ENCODE measurements around the gene NAALADL2.
"Not testable (repeated sequence)": the region's sequence is repeated elsewhere in the genome, so short reads cannot be mapped to it uniquely, and the experiment has no call there.

The NAALADL2 gene

DNA sequence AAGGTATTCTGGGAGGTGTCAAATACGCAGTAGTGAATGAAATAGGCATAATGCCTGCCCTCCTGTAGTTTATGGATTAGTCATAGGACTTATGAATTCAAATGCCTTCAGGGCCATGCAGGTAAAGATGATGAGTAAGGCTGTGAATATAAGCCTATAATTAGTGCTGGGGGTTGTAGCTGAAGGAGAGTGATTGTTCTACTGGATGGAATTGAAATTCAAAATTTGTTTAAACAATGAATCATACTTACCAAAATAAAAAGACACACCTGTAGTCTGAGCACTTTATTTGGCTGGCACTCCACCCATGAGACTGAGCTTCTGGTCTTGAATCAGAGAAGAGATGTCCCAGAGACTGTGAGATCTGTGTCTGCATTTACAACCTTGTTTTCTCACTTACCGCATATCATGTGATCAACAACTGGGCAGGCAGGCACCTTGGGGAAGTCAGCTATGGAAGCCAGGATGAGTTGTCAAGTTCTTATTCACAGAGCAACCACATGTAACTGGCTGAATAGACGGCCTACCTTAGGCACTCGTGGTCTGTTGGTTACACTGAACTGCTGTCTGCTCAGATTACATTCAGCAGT, 291.8 kb downstream of the NAALADL2 start:
- DNase-seq = no peak

DNA sequence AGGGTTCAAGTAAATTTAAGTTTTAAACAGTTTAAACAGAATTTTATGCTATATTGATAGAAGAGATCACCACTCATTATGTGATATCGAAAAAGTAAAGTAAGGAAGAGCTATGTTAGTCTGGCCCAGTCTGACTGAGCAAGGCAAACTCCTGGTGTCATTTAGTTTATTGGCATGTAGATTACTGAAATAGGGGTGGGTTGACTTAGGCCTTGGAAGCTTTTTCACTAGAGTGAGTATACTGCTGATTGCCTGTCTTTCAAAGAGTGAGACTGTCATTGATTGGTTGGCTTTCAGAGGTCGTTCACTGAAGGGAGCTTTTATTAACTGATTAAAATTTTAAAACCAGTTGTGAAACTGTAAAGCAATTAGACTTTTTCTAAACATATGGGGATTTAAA, 294.5 kb downstream of the NAALADL2 start:
- DNase-seq = no peak

DNA sequence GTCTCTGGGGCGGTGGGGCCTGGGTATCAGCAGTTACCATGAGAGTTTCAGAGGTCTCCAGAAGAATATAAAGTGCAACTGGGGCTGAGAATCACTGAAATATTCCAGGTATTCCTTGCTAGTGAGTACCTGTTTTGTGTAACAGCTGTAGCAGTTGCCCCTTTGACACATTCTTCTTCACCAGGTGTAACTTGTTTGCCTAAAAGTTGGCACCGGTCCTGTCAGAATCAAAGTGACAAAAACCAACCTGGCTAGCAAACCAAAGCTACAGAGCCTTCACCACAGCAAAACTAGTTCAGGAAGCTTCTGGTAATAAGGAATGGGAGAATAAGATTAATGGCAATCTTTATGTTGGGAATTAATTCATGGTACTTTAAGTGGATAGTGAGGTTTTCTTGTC, 296.0 kb downstream of the NAALADL2 start:
- DNase-seq = no peak

DNA sequence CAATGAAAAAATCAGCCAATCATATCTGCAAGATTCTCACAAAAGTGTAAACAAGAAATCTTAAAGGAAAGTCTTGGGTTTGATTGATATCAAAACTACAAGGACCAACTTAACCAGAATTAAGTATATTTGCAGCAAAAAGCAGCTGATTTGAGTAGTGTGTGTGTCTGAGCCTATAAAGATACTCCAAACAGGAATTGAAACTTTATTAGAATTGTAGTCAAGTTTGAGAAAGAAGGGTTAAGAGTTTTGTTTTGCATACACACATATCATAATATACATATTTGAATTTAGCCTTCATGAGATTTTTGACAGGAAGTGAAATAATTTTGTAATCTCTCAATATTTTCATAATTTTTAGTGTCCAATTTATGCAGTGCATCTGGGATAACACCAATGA, 300.1 kb downstream of the NAALADL2 start:
- DNase-seq = no peak

DNA sequence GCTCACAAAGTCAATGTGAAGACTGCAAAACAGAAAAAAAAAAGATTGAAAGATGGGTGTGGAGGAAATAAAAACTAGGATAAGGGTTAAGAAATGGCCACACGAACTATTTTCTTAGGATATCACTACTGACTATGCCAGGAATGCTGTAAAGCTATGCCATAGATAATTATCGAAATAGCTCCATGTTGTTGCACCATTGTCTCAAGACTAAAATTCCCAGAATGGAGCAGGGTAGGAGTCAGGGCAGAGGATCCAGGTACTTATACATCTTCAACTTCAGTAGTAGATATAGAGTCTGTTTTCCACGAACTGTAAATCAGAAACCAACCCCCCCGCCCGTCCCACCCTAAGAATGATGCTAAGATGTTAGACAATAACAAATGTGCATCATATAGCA, 302.2 kb downstream of the NAALADL2 start:
- no peak for DNase-seq

DNA sequence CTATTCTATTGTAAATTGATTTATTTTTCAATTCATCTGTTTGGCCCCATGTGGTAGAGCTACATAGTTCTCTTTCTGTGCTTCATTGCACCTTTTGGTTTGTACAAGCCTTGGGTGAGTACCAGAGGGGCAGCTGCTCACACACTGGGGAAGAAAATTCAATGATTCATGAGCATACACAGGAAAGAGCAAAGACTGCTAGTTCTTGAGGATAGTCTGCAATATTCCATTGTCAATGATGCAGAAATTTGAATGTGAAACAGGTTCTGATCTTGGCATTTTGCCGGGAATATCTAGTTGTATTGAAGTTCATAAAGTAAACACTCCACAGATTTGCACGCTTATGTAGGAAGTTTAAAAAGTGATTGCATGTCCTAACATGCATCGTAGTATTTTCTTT, 304.6 kb downstream of the NAALADL2 start:
- peak; percentile 59 for DNase-seq

DNA sequence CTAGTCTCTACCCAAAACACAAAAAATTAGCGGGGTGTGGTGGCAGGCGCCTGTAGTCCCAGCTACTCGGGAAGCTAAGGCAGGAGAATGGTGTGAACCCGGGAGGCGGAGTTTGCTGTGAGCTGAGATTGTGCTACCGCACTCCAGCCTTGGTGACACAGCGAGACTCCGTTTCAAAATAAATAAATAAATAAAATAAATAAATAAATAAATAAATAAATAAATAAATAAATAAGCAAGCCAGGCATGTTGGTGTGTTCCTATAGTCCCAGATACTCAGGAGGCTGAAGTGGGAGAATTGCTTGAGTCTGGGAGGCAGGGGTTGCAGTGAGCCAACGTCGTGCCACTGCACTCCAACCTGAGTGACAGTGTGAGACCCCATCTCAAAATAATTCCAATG, 314.0 kb downstream of the NAALADL2 start:
- DNase-seq = not testable (repeated sequence)

DNA sequence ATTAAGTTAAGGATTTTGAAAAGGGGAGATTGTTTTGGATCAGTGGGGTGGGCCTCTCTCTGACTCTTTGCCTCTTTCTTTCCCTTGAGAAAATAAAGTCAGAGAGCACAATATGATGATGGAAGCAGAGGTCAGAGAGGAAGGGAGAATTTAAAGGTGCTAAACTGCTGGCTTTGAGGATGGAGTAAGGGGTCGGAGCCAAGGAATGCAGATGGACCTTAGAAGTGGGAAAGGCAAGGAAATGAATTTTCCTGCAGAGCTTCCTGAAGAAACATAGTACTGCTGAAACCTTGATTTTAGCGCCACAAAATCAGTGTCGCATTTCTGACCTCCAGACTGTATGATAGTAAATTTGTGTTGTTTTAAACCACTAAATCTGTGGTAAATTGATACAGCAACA, 317.4 kb downstream of the NAALADL2 start:
- no peak for DNase-seq

DNA sequence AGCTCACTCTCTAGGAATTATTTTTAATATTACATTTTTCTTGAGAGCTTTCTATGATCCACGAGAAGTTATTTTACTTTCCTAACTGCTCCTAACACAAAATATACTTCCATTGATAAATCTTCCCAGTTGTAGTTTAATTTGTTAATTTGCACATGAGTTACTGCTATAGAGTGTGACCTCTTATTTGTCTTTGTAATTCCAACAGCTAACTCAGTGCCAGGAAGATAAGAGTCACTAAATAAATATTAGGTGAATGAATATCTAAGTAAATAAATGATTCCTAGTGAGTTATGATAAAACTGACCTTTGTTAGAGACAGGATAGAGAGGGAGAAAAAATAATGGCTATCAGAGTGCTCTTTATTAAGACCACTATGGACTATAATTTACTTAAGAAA, 319.9 kb downstream of the NAALADL2 start:
- DNase-seq = no peak

DNA sequence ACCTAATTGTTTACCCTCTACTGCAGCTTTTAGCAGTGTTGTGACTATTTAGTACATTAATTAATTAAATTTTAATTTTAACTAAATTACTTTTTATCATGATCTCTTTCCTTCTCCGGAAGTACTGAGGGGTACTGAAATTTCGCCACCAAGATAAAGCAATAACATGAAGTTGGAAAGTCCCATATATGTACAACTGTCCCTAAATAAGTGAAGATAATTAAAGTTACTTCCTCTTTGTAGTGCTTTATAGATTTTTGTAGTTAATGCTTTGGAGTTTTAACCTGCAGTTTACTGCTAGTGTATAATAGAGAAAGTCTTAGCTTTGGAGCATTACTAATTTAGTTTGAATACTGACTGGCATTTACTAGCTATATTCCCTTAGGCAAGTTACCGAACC, 325.3 kb downstream of the NAALADL2 start:
- no peak for DNase-seq

DNA sequence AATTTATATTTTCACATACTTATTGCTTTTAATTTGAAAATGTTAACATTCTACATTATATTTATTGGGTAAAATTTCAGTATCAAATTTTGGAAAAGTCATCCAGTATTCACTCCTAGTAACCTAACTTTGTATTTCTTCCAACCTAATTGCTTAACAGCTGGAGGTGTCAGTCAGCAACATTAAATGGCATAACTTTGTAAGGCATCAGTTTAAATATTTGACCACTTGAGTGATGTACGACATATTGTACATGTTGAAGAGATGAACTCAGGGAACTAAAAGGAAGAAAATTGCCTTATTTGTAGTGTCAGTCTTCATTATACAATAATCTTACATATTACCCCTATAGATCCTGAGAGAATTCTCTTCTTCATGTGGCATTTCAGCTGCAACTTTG, 326.8 kb downstream of the NAALADL2 start:
- no peak for DNase-seq

DNA sequence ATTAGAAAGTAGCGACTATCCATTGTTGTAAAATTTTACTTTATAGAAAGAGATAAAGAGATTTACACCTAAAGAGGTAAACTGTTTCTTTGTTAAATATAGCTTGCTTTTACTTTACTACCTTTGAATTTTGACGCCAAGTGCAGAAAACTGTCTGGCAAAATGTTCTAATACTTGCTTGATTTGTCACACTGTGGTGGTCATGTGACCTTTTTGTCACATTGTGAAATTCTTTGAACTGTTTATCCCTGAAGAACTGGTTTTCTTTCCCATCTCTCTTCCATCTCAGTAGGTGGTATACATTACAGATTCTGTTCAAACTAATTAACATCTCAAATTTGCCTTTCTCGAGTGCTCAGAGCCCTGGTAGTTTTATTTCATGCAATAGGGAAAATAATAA, 327.4 kb downstream of the NAALADL2 start:
- no peak for DNase-seq

DNA sequence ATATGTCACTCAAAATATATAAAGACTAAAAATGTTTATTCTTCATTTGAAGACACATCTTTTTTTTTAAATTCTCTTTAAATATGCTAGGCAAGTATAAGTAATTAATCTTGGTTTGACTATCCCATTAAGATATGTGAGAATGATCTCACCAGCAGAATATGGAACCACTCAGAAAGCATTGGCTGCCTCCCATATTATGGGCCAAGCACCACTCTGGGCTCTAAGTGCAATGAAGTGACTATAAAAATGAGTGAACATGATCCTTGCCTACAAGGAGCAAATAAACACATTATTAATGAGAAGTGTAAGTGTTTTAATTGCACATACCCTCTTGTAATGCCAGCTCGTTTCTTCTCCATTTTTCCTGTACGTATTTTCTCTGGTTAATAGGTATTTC, 328.5 kb downstream of the NAALADL2 start:
- DNase-seq = peak; percentile 38

DNA sequence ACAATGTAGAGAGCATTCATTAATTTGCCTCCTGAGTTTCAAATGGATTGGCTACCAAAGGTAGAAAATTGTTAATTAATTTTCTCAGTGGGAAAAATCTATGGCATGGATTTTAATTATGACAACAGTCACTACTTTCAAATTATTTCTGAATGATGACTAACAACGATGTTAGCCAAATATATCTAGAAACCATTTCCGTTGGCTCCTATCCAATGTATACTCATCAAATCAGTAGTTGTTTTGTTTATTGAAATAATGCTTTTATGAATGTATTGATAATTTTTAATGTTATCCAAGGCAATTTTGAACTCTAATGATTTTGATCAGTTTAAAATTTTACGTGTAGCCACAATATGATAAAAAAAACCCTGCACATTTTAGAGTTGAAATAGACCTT, 333.4 kb downstream of the NAALADL2 start:
- DNase-seq = no peak

DNA sequence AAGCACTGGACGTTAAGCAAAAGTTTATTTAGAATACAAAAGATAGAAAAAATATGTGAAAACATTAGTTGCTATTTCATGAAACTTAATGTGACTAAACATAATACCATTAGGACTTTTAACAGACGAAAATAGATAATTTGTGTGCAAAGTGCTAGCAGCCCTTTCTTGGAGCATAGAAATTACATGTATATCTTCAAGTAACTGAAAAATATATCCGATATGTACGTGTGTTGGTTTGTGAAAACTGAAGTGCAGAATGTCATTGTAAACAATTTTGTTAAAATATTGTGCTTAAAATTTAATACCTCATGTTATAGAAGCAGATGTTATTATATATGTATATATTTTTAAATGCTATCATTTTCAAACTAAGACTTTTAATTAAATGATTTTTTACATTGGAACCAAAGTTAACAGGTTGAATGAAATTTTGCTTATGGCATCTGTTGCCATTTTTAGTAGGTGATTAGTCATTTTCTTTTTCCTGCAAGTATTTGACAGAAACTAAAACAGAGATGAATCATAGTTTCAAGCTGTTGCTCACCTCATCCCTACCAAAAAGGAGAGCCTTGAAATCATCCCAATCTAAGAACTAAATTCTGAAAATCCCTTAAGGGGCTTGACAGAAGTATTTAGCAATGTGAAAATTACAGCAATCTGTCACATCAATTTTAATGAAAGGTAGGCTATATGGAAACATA, 334.8 kb downstream of the NAALADL2 start:
- DNase-seq = no peak

DNA sequence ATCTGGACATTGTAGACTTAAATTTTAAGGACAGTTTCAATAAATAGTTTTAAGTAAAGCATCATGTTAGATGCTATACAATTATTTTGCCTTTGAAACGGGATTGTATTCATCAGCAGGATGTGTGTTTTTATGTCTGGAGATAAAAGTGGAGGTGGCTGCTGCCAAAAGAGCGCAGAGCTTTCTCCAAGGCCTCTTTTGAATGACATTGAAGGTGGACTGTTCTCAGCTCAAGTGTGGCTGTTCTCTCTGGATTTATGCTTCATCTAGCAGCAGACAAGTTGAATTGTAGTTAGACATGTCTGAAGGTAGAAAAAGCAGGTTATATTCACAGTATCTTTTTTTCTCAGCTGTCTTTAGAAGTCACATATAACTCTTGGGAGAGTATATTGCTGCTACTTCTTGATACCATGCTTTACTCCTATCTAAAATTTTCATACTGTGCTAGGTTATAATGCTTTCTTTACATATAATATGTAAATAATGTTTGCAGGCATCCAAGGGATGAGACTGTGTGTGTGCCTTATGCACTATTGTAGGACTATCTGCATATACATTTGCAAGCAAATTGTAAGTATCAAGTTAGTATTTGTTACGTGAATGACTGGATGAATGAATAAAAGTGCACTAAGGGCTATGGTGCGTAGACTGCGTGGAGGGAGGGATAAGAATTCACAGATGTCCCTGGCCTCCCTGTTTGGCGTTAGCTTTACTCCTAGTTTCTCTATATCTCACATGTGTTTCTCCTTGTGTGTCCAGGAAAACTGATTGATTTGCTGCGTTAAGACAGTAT, 340.1 kb downstream of the NAALADL2 start:
- DNase-seq = no peak

DNA sequence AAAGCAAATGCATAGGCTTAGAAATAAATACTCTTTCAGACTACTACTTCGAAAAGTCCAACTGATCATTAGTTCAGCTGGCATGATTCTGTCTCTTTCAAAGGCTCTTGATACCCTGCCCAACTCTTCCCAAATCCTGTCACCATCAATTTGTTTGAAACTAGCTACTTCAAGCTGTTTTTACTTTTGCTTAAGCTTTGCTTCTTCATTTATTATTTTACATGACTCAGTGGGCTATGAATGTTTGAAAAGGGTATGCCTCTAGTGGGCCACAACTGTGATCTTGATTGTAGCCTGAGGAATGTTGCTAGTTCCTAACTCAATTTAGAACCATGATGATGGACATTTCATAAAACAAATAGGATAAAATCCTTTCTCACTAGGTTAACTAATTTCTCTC, 340.8 kb downstream of the NAALADL2 start:
- no peak for DNase-seq

DNA sequence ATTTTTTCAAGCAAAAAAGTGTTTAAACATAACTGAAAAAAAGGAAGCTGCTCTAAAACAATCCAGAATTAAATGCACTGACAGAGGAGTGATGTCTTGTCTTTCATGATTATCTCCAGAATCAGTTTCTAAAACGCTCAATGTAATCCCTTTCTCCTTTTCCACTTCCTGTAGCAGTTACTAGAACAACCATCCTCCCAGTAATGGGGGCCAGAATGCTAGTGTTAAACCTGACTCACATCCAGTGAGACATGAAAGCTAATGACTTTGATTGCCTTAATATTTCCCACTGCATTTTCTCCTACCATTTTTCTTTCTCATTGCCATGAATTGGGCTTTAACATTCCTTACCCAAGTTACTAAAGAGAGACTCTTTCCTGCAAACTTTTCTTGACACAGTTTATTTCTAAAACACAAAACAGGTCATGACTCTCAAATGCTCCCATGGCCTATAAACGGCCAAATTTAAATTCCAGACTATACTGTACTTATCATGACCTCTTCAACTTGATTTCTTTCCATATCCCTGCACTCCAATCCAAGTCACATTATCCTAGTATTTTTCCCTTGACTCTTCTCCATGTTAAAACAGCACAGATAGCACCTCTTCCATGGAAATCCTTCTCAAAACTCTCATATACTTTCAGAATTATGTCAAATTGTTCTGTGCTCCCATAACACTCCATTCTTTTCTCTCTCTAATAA, 341.4 kb downstream of the NAALADL2 start:
- no peak for DNase-seq

DNA sequence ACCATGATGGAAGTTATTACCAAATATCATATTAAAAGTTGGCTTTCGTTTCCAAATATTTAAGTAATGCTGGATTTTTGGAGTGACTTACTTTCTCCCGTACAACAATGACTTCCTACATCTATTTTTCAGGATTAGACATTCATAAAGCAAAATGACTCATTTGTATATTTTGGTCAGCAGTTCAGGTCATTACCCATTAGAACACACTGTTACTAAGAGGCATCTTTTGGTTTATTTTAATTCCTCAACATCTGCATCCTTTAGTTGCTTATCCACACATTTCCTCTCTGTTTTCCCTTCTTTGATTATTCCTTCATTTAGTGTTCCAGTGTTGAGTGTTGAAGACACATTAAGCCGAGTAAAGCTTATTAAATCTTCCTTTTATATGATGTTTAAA, 348.2 kb downstream of the NAALADL2 start:
- DNase-seq = no peak

DNA sequence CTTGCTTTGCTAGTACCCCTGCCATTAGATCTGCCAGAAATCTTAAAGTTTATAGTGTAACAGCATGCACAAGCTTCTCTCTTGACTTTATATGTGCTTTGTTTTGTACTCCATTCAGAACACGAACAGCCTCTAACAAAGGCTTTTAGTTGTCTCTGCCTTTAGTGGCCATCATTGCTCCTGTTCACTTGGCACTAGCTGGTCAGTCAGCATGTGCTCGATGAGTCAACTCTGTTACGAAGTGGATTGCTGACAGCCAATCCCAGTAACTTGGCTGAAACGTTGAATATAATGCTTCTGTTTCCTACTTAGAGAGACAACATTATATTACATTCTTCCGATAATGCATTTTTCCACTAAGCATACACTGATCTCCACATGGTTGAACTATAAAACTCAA, 349.2 kb downstream of the NAALADL2 start:
- no peak for DNase-seq

DNA sequence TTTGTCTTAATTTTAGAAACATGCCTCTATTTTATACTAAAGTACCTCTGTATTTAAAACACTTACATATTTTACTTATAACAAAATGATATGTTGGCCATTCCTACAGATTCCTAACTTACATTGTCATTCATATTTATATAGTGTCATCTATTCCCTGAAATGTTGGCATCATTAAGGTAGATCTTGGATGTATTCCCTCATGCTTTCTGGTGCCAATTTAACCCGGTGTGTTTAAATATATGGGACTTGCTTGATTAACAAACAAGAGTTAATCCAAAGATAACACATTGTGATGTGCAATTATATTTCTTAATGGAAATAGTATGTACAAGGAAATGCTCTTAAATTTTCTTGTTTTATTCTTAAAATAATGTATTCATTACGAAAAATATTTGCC, 352.3 kb downstream of the NAALADL2 start:
- no peak for DNase-seq

DNA sequence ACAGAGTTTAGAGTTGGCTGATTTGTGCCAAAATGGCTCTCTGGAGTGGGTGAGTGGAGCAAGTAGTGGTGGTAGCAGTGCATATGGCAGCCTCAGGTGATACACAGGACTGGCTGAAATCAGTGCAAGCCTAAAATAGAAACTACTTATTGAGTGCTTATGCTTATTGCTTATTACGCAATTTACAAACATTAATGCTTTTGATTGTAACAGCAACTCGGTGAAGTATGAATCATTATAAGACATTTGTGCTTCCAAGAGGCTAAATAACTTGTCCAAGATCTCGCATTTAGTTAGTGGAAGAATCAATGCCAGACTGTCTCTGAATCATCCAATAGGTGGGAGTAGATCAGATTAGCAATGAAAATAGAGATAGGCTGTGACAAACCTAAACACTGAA, 353.8 kb downstream of the NAALADL2 start:
- no peak for DNase-seq

DNA sequence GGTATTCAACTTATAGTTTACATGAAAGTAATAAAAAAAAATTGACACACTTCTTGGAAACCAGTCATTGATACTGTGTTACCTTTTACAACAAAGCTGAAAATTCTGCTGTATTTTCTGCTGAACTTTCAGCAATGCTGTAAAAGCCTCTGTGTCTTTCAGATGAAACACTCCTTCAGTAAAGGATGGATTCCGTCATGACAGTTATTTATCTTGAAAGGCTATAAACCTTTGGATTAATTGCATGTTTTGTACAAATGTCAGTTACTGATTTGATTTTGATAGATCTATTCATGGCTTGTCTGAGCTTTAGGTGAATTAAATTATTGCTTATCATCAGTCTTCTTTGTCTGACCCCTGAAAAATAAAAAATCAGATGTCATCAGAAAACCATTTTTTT, 355.1 kb downstream of the NAALADL2 start:
- DNase-seq = no peak

DNA sequence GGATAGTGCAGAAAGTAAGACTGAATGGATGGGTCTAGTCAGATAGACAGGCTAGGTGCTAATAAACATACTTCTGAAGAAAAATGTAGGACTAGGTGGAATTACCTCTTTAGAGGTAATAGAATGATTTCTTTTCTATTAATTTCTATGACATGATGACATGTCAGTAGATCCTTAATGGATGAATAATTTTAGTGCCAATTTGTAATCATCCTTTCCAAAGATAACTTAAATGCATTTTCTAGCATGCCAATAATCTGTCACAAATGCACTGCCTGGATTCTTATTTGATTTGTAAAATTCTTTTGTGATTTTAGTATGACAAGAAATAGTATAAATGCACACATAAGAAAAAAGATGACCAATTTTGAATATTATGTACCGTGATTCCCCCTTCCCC, 356.7 kb downstream of the NAALADL2 start:
- no peak for DNase-seq
